ENCODE results near the gene CACYBP.
A peak's percentile ranks its signal among the peaks of the same experiment; 100 is the strongest.

Gene CACYBP

GRCh38 chr1:174971902-174972301 lies 27.8 kb upstream of the CACYBP start:
- no peak for DNase-seq (ENCODE audit: insufficient read length, low spot score)
- FAIRE-seq = peak; percentile 69

GRCh38 chr1:174974711-174975119 lies 25.0 kb upstream of the CACYBP start:
- DNase-seq (ENCODE audit: insufficient read length, low spot score) (no peak), FAIRE-seq (no peak)

GRCh38 chr1:174975764-174976163 lies 24.0 kb upstream of the CACYBP start:
- DNase-seq (ENCODE audit: insufficient read length, low spot score) (no peak), FAIRE-seq (no peak)

DNA sequence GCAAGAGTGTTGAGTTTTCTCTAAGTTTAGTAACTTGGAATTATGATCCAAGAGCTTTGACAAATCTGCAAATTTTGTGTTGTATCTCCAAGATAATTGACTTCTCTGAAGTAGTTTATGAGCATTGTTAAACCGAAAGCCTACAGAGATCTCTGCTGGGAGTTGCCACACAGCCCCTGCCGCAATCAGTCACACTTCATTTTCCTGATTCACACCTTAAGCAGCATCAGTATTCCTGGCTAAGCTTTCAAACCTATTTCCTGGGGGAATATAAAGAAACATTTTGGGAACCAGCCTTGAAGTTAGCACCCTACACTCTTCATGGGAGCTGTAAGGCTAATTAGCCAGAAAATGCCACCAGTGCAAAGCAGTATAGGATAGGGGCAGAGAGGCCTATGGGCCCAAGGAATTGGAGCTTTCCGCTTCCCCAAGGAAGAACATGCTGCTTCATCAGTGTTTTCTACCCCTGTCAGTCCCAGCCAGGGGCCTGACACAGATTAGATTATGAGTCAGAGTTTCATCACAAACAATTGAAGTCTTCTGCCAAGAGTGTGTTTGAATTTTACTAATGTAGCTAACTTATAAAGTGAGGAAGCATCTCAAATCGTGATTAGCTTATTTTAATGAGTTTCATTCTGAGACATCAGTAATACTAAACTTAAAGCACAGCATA lies 23.2 kb upstream of the CACYBP start:
- DNase-seq (ENCODE audit: insufficient read length, low spot score) (no peak), FAIRE-seq (no peak)

DNA sequence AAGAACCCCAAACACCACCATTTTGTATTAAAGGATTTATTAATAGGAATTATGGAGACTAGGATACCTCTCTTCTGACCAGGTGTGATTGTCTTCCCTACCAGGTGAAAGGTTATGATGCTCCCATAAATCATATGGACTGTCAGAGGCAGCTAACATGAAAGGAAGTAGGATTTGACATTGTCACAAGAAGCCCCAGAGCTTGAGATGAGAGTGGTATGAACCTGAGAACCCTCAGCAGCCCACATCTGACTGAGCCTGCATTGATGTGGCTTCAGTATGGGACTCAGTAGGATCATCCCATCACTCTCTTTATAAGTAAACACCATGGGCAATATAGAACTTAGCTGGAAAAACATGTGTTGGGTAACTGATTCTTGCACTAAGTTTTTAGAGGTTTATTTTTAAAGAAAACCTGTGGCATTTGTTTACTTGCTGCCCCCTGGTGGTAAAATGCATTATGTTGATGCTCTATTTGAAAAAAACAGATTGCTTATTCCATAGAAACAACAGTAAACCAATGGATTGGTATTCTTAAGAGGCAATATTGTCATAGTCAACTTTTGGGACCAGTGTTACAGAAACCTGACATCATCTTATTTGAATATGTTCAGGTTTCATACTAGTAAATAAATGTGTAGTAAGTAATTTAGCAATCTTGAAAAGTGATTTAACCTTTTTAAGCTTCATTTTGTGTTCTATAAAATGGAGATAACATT lies 16.6 kb upstream of the CACYBP start:
- no peak for DNase-seq (ENCODE audit: insufficient read length, low spot score)
- peak; percentile 42 for FAIRE-seq

- FAIRE-seq (no peak), DNase-seq (ENCODE audit: insufficient read length, low spot score) (no peak)
Measured at GRCh38 chr1:174984952-174985351, 14.8 kb upstream of the CACYBP start.

- no peak for DNase-seq (ENCODE audit: insufficient read length, low spot score)
- peak; percentile 58 for FAIRE-seq
Measured at GRCh38 chr1:174988539-174988938, 11.2 kb upstream of the CACYBP start.

DNA sequence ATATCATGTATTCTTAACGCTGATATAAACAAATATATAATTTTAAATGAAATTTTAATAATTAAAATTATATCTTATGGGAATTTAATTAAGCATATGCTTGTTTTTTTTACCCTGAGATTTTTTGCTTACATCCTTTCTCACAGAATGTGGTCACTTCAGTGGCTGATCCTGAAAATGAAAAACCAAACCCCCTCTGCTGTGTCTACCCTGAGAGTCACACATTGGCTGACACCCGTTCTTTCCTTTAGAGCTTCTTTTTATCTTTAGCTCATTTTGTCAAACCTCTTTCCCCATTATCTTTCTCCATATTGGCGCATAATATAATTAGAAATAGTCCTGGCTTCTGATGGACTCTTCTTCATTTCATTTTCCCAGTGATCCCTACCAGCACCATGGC lies 10.8 kb upstream of the CACYBP start:
- DNase-seq (ENCODE audit: insufficient read length, low spot score) = no peak
- peak; percentile 81 for FAIRE-seq

DNA sequence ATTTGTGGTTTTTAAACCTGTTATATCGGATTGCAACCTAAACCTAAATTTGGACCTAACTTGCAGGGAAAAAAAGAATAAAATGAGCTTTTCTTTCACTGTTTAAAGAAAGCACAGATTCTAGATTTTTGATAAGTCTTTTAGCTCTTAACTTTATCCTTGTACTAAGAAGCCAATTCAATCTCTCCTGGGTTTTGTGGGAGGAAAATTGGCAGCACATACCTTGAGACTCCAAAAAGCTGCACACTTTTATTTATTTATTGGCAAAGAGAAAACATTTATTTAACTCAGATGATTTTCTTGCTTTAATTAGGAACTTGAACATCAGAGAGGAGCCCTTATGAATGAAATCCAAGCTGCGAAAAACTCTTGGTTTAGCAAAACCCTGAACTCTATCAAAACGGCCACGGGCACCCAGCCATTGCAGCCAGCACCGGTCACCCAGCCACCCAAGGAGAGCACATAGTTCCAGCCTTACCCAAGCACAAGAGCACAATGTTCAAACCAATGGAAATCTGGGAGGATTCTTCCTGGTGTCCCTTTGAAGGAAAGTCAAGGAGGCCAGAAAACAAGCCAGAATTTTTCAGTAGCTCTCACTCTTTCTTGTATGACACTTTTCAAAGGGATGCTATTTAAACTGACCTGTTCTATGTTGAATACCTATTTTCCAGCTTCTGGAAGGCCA lies 10.1 kb upstream of the CACYBP start:
- DNase-seq (ENCODE audit: insufficient read length, low spot score) (no peak), FAIRE-seq (no peak)

GRCh38 chr1:174990382-174990999 lies 9.3 kb upstream of the CACYBP start:
- no peak for DNase-seq (ENCODE audit: insufficient read length, low spot score)
- no peak for FAIRE-seq

DNA sequence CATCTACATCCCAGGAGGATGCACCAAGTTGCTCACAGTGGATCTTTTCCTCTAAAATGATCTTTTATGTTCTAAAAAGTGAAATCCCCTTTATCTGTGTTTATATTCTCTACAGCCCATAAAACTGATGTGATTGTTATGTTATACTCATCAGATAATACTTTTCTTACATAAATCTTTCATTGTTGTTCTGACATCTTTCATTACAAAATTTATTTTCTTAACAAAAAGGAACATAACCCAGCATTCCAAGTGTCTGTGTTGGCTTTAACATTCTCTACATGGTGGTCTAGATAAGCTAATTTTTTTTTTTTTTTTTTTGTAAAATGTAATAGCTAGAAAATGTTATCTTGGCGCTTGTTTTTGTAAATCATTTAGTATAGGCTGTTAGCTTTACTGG lies 8.3 kb upstream of the CACYBP start:
- DNase-seq (ENCODE audit: insufficient read length, low spot score) (no peak), FAIRE-seq (no peak)

DNA sequence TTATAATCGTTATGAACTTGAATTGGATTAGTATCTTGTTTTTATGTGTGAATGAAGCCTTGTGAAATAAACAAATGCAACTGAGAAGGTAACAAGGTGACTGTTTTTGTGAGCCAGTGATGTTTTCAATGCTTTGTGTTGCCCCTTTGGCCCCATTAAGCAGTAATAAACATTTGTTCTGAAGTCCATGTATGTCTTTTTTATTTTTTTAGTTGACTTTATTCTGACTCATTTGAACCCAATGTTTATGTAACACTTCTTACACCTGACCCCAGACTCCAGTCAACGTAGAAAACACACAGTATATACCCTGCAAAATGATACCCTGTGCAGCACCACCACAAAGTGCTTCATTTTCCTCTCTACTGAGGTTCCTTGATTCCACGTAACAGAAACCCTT lies 4.6 kb upstream of the CACYBP start:
- no peak for FAIRE-seq

DNA sequence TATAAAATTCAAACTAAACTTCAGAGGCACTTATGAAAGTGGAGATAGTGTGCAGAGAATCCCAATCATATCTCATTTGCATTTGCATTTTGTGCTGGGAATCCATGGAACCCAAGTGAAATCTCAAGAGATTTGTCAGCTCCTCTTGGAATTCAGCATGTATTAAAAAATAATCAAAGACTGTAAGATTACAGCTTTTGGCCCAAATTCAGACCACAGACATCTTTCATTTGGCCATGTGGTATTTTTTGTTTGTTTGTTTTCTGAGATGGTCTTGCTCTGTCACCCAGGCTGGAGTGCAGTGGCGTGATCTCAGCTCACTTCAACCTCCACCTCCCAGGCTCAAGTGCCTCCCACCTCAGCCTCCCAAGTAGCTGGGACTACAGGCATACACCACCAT lies 3.8 kb upstream of the CACYBP start:
- FAIRE-seq (no peak), DNase-seq (ENCODE audit: insufficient read length, low spot score) (no peak)

More for the DNA sequence above, 4.6 kb upstream of the CACYBP start:
- no peak for DNase-seq (ENCODE audit: insufficient read length, low spot score)

DNA sequence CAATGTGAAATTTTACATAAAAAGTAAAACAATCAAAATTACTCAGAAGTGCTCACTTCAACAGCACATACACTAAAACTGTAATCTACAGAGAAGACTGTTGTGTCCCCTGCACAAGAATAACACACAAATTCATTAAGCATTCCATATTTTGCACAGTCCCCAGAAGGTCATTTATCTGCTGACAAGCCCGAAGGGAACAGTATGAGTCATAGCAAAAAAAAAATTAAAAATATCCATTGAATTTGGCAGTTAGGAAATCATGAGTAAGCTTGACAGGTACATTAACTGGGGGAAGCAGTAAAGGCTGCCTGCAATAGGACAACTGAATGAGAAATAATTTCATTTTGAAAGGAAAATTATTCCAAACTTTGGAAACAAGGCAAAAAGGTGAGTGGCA lies 3.3 kb upstream of the CACYBP start:
- FAIRE-seq (no peak), DNase-seq (ENCODE audit: insufficient read length, low spot score) (no peak)

- DNase-seq (ENCODE audit: insufficient read length, low spot score) (no peak), FAIRE-seq (no peak)
Measured at GRCh38 chr1:174997041-174997440, 2.7 kb upstream of the CACYBP start.

GRCh38 chr1:174998569-174999215 lies 1.1 kb upstream of the CACYBP start:
- no peak for DNase-seq (ENCODE audit: insufficient read length, low spot score)
- no peak for FAIRE-seq

DNA sequence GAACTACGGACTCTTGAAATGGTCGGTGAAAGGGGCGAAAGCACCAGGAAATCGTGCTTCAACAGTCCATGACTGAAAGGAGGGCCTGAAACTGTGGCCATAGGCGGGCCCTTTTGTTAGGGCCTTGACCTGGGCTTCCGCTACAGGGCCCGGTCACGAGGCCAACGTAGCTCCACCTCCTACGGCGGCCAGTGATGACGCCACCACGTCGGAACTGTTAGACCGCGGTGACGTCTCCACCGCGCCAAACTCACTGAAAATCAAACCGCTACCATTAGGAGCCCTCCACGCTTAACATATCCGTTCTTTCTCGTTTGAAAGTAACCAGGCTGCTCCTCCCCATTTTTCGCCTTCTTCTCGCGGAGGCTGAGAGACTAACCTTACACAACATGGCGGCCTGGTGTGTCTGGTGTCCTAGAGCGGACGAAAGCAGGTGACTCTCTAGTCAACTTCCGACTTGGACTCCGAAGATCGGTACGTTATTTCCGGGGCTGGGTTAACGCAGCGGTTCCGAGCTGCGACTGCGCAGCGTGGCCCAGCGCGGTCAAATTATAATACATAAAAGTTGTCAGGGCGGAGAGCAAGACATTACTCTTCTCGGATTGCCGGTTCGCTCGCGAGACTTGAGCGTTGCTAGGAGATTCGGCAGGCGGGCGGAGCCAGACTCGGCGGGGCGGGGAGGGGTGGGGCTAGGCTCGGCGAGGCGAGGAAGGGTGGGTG lies 371 bp upstream of the CACYBP start:
- FAIRE-seq (peak; percentile 98), DNase-seq (ENCODE audit: insufficient read length, low spot score) (peak; percentile 44)

DNA sequence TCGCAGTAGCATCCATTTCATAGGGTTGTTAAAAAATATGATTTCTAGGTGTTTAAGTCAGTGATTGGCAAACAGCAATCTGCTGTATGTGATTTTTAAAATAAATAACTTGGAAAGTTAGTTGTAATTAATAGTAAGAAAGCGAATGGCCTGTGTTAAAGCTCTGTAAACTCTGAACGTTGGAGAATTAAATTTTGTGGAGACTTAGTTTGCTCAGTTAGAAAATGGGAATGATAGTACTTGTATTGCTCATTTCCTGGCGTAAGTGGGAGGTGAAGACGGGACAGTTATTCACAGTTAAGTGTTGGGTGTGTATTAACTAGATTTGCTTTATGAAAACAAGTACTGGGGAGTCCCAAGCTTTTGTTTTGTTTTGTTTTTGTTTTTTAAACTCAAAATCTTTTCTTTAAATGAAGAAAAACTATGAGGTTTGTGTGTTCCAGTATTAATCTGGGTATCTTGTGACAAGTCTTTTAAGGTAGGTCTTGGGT lies 995 bp downstream of the CACYBP start:
- FAIRE-seq = peak; percentile 86
- no peak for DNase-seq (ENCODE audit: insufficient read length, low spot score)

- FAIRE-seq (no peak), DNase-seq (ENCODE audit: insufficient read length, low spot score) (no peak)
Measured at GRCh38 chr1:175002910-175003517, 3.3 kb downstream of the CACYBP start.

DNA sequence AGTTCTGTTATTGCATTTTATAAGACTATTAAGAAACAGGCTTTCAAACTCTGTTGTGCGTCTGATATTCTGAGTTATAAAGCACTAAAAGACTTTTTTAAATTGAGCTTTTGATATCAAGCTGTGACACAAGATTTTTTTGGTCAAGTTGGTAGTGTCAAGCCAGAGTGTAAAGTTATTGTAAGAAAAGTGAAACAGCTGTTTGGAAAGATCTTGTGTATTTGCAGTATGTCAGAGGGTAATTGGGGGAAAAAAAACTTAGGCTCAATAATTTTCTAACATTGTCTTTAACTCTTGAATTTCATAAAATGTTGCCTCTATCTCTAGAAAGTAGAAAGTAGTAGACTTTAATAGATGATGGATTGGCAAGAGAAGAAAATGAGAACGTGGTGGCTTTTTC lies 3.8 kb downstream of the CACYBP start:
- peak; percentile 60 for FAIRE-seq

More for the DNA sequence above, 3.8 kb downstream of the CACYBP start:
- DNase-seq (ENCODE audit: insufficient read length, low spot score) = no peak
